Peyer's patch (tissue), 4 donors: ENCODE data around the gene CTCFL.

Source experiments
- CTCF ChIP-seq, 6 experiments: fragments of 450-650 bp in 4 of 6; fragments of 200-600 bp in 2 of 6; sonication (generic) in 1 of 6; IDR thresholded peaks; one replicate each; pipeline ENCODE4 v1.5.1; 2017 to 2019; ENCODE audit warnings: antibody characterized with exemption in 6 of 6, mild to moderate bottlenecking in 3 of 6, moderate library complexity in 1 of 6
- POLR2A ChIP-seq, 2 donors: fragments of 450-650 bp; IDR thresholded peaks; one replicate each; pipeline ENCODE4 v1.5.1; 2017; ENCODE audit warnings: antibody characterized with exemption in 2 of 2, mild to moderate bottlenecking in 2 of 2, moderate library complexity in 2 of 2

- no peak for TF ChIP-seq CTCF (IDR thresholded peaks at IDR 0.05)
- TF ChIP-seq POLR2A (IDR thresholded peaks at IDR 0.05) = no peak
Observed at GRCh38 chr20:57553376-57554018, 28.6 kb upstream of the CTCFL start.
